GM12878 (cell line): ENCODE data around the gene CNDP2. TPM values are rescaled to one million over a fixed set of nuclear protein-coding genes. Genes with fewer than 3 reads are reported as not detected.

Experiments used
- ATAC-seq: fragments of 200-7000 bp; cut with Tn5 transposase; 3 replicates; pipeline ENCODE4 v1.9.1; 2020; ENCODE audit warnings: mild to moderate bottlenecking, moderate library complexity
- BruUV-seq: library from RNA; stranded (reverse); fragments of 400-500 nt; replicated peaks from 2 replicates; lab custom pipeline; 2021; lab: Mats Ljungman, UMichigan
- CTCF ChIA-PET: fragments of 300-600 bp; sonication (Branson Sonifier 250); formaldehyde crosslinking; extraction: SDS; loops from one replicate; lab custom pipeline; 2021; ENCODE audit warnings: inconsistent platforms; lab: Yijun Ruan, JAX
- POLR2A ChIA-PET: fragments of 350-600 bp; formaldehyde crosslinking; extraction: SDS; loops from one replicate; lab custom pipeline; 2021; ENCODE audit warnings: inconsistent platforms; lab: Charles Lee
- RAD21 ChIA-PET: fragments of 300-600 bp; sonication (Branson Sonifier 250); formaldehyde crosslinking; loops from one replicate; lab custom pipeline; 2023; ENCODE audit warnings: antibody characterized with exemption; ENCODE audit not compliant: unreplicated experiment; lab: Charles Lee
- SMC1A ChIA-PET: fragments of 300-600 bp; sonication (Branson Sonifier 250); formaldehyde crosslinking; loops from one replicate; lab custom pipeline; 2023; ENCODE audit not compliant: unreplicated experiment, uncharacterized antibody; lab: Charles Lee
- DNase-seq: peaks from one replicate; pipeline ENCODE4 v3.0.0-alpha.2; 2011; ENCODE audit warnings: low read depth, low spot score
- FAIRE-seq: peaks from 3 replicates; lab custom pipeline; 2011; peaks lifted over from hg19 to GRCh38; lab: Jason Lieb, UNC
- H2AFZ ChIP-seq: 2 replicates; pipeline ENCODE4 v1.6.0; 2011; ENCODE audit warnings: low read depth, low read length, control low read depth; ENCODE audit not compliant: control insufficient read depth
- H3K27ac ChIP-seq: 2 replicates; pipeline ENCODE4 v1.5.1; 2011; ENCODE audit warnings: control low read depth; ENCODE audit not compliant: control insufficient read depth, insufficient read depth
- H3K27me3 ChIP-seq, 2 experiments: replicated peaks in 1 of 2; 2 replicates each; pipeline versions ENCODE4 v1.6.0 to v1.6.1; 2011; ENCODE audit warnings: low read length in 1 of 2; ENCODE audit not compliant: control insufficient read depth in 2 of 2, insufficient read depth in 2 of 2
- H3K36me3 ChIP-seq, 2 experiments: 2 replicates each; pipeline ENCODE4 v1.5.1; 2011; ENCODE audit warnings: low read length in 1 of 2; ENCODE audit not compliant: control insufficient read depth in 2 of 2, insufficient read depth in 2 of 2
- H3K4me1 ChIP-seq: 2 replicates; pipeline ENCODE4 v1.6.1; 2011; ENCODE audit warnings: mild to moderate bottlenecking, low read length, moderate library complexity, mixed read lengths; ENCODE audit not compliant: control insufficient read depth, insufficient read depth
- H3K4me2 ChIP-seq: 2 replicates; pipeline ENCODE4 v1.6.0; 2011; ENCODE audit warnings: control low read depth; ENCODE audit not compliant: control insufficient read depth, insufficient read depth
- H3K4me3 ChIP-seq: fragments of 200-600 bp; sonication (generic); 2 replicates; pipeline ENCODE4 v1.5.1; 2016
- H3K79me2 ChIP-seq: 2 replicates; pipeline ENCODE4 v1.6.0; 2011; ENCODE audit warnings: low read length; ENCODE audit not compliant: control insufficient read depth, insufficient read depth
- H3K9ac ChIP-seq: 2 replicates; pipeline ENCODE4 v1.8.0; 2011; ENCODE audit warnings: low read length, control low read depth, mixed read lengths; ENCODE audit not compliant: control insufficient read depth, insufficient read depth
- H3K9me3 ChIP-seq: replicated peaks from 3 replicates; pipeline ENCODE4 v1.5.1; 2011; ENCODE audit warnings: mild to moderate bottlenecking, low read length; ENCODE audit not compliant: control insufficient read depth, insufficient read depth
- H4K20me1 ChIP-seq: 2 replicates; pipeline ENCODE4 v1.6.0; 2011; ENCODE audit not compliant: control insufficient read depth, insufficient read depth
- E4F1 ChIP-seq: fragments of 450-650 bp; IDR thresholded peaks from 2 replicates; pipeline ENCODE4 v1.6.1; 2018; ENCODE audit warnings: borderline replicate concordance, mild to moderate bottlenecking; ENCODE audit not compliant: partially characterized antibody
- MXI1 ChIP-seq: fragments of 150-350 bp; IDR thresholded peaks from 2 replicates; pipeline ENCODE4 v1.6.1; 2011; ENCODE audit warnings: low read depth, mild to moderate bottlenecking, inconsistent platforms, low read length, improper control_type of control experiment
- MYB ChIP-seq: fragments of 150-350 bp; IDR thresholded peaks from 2 replicates; pipeline ENCODE4 v1.6.1; 2014; ENCODE audit warnings: mild to moderate bottlenecking, low read depth, low read length, borderline replicate concordance
- NFYA ChIP-seq: IDR thresholded peaks from 2 replicates; pipeline ENCODE4 v1.6.1; 2011; ENCODE audit warnings: low read depth, mild to moderate bottlenecking, low read length, improper control_type of control experiment, borderline replicate concordance
- POLR2AphosphoS2 ChIP-seq: IDR thresholded peaks from 2 replicates; pipeline ENCODE4 v1.6.1; 2011; ENCODE audit warnings: low read depth, mild to moderate bottlenecking, low read length, improper control_type of control experiment, moderate library complexity
- ZBTB40 ChIP-seq: fragments of 450-650 bp; IDR thresholded peaks from 2 replicates; pipeline ENCODE4 v1.6.1; 2016; ENCODE audit warnings: mild to moderate bottlenecking, moderate library complexity, borderline replicate concordance
- WGBS: methylation state at CpG from one replicate; pipeline ENCODE4 v1.1.6; 2016; ENCODE audit warnings: low lambda C conversion rate; ENCODE audit not compliant: insufficient replicate concordance, insufficient coverage; ENCODE audit errors: missing lambda C conversion rate; 5-methylcytosine and 5-hydroxymethylcytosine counted together
- in situ Hi-C: fragments of 300-500 bp; cut with MboI; formaldehyde crosslinking; loops from 9 replicates; pipeline ENCODE4 v1.14.3; 2018; ENCODE audit warnings: mixed read lengths
- intact Hi-C: fragments of 100-400 bp; cut with micrococcal nuclease; formaldehyde crosslinking; loops from one replicate; pipeline ENCODE4 v1.14.2; 2022; ENCODE audit not compliant: unreplicated experiment
- polyA plus RNA-seq, 11 experiments: library from polyadenylated mRNA; depleted of rRNA in 4 of 11; unstranded in 6 of 11; stranded (reverse) in 5 of 11; fragments of >200 nt; fragmentation: Nextera tagmentation in 4 of 11; fragmentation: Illumina TruSeq in 1 of 11; extraction: Ambion mirVana in 4 of 11; extraction: Trizol in 1 of 11; gene quantifications; 1 replicate in 1 of 11; 2 replicates in 10 of 11; pipeline versions ENCODE4 v1.2.1 to v1.2.3, GENCODE V29; 2011 to 2016; ENCODE audit warnings: inconsistent platforms in 2 of 11, missing spikeins in 2 of 11, low read depth in 1 of 11
- total RNA-seq, 4 experiments: library from RNA; depleted of rRNA in 3 of 4; stranded (reverse); fragments of >200 nt in 3 of 4; fragmentation: Illumina TruSeq in 1 of 4; extraction: Trizol in 1 of 4; gene quantifications; 2 replicates each; pipeline versions ENCODE4 v1.2.1 to v1.2.3, GENCODE V29; 2013 to 2021
- TF ChIP-seq, protein P1 (sequence below): IDR thresholded peaks from 2 replicates; pipeline ENCODE4 v1.6.1; 2012; ENCODE audit warnings: mild to moderate bottlenecking, low read depth, low read length
- TF ChIP-seq, protein P2 (sequence below): IDR thresholded peaks from 2 replicates; pipeline ENCODE4 v1.6.1; 2012; ENCODE audit warnings: low read depth, low read length, improper control_type of control experiment

Gene CNDP2
- total and polyA plus RNA-seq, 10 of the 15 experiments (the other 5 are each of a cell fraction or from before 2014, with no cell fraction given) = 63.5 to 213 (median 158) TPM

DNA sequence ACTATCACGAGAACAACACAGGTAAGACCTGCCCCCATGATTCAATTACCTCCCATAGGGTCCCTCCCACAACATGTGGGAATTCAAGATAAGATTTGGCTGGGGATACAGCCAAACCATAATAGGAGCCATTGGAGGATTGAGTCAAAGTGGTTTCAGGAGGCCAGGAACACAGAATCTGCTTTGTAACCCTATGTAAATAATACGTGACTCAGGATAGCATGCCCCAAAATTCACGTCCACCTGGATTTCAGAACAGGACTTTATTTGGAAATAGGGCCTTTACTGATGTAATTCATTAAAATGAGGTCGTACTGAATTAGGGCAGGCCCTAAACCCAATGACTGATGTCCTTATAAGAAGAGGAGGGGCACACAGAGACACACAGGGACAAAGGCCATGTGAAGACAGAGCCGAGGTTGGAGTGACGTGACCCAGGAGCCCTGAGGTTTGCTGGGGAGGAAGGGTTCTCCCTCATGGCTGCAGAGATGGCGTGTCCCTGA is 16.0 kb upstream of the CNDP2 start (continued):
- TF ChIP-seq, protein P1, sequence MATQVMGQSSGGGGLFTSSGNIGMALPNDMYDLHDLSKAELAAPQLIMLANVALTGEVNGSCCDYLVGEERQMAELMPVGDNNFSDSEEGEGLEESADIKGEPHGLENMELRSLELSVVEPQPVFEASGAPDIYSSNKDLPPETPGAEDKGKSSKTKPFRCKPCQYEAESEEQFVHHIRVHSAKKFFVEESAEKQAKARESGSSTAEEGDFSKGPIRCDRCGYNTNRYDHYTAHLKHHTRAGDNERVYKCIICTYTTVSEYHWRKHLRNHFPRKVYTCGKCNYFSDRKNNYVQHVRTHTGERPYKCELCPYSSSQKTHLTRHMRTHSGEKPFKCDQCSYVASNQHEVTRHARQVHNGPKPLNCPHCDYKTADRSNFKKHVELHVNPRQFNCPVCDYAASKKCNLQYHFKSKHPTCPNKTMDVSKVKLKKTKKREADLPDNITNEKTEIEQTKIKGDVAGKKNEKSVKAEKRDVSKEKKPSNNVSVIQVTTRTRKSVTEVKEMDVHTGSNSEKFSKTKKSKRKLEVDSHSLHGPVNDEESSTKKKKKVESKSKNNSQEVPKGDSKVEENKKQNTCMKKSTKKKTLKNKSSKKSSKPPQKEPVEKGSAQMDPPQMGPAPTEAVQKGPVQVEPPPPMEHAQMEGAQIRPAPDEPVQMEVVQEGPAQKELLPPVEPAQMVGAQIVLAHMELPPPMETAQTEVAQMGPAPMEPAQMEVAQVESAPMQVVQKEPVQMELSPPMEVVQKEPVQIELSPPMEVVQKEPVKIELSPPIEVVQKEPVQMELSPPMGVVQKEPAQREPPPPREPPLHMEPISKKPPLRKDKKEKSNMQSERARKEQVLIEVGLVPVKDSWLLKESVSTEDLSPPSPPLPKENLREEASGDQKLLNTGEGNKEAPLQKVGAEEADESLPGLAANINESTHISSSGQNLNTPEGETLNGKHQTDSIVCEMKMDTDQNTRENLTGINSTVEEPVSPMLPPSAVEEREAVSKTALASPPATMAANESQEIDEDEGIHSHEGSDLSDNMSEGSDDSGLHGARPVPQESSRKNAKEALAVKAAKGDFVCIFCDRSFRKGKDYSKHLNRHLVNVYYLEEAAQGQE = no peak
- TF ChIP-seq NFYA (no peak), MXI1 (no peak)

- intact Hi-C loops = no loop called here
- 49% methylated on average over 11 of the region's 11 CpGs for WGBS
- TF ChIP-seq E4F1 (no peak), POLR2AphosphoS2 (no peak), ZBTB40 (no peak), MYB (no peak)
- TF ChIP-seq, protein P2, sequence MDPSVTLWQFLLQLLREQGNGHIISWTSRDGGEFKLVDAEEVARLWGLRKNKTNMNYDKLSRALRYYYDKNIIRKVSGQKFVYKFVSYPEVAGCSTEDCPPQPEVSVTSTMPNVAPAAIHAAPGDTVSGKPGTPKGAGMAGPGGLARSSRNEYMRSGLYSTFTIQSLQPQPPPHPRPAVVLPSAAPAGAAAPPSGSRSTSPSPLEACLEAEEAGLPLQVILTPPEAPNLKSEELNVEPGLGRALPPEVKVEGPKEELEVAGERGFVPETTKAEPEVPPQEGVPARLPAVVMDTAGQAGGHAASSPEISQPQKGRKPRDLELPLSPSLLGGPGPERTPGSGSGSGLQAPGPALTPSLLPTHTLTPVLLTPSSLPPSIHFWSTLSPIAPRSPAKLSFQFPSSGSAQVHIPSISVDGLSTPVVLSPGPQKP = no peak
Observed at GRCh38 chr18:74482697-74483096, 13.5 kb upstream of the CNDP2 start.

More at GRCh38 chr18:74482697-74483096, 13.5 kb upstream of the CNDP2 start:
- in situ Hi-C loops = no loop called here
- no peaks in the 10 kb centered on the region for H3K36me3 ChIP-seq
- CTCF ChIA-PET = no interaction called here
- H4K20me1 ChIP-seq = no peaks in the 10 kb centered on the region
- peaks cover 13% of the 10 kb centered on the region for H3K4me1 ChIP-seq
- H3K27me3 ChIP-seq = no peaks in the 10 kb centered on the region; a peak in 1 of 4 replicates
- SMC1A ChIA-PET = interaction anchor here (1.3 to 1.5 kb wide), 2 partner anchors 11 to 105 kb away, joined by 4 to 7 read pairs; no protein-coding TSS in a partner anchor
- no peaks in the 10 kb centered on the region for H3K9me3 ChIP-seq
- H2AFZ ChIP-seq = no peak overlapping the region
- no TSS peak for BruUV-seq
- no peak for FAIRE-seq
- DNase-seq = no peak
- no peak overlapping the region for H3K4me2 ChIP-seq
- RAD21 ChIA-PET = interaction anchor here (1.8 kb wide), 1 partner anchor 69 kb away, joined by 5 read pairs; no protein-coding TSS in a partner anchor
- H3K79me2 ChIP-seq = no peaks in the 10 kb centered on the region
- no peak overlapping the region for H3K27ac ChIP-seq
- POLR2A ChIA-PET = interaction anchor here (0.6 kb wide), 1 partner anchor 57 kb away, joined by 5 read pairs; no protein-coding TSS in a partner anchor
- H3K4me3 ChIP-seq = no peak overlapping the region
- no peak overlapping the region for H3K9ac ChIP-seq
- no peak for ATAC-seq
